MM.1S (cell line): ENCODE results near the gene CUL3.

Source experiments
- CTCF ChIP-seq: fragments of 300-600 bp; sonication (generic); IDR thresholded peaks from 2 replicates; pipeline ENCODE4 v1.5.1; 2016; ENCODE audit warnings: antibody characterized with exemption, low read length, mixed read lengths
- EZH2 ChIP-seq: fragments of 300-600 bp; sonication (generic); optimal IDR thresholded peaks from 2 replicates; pipeline ENCODE3; 2017; ENCODE audit warnings: low read depth, mild to moderate bottlenecking, antibody characterized with exemption, low read length, mixed read lengths
- EZH2phosphoT487 ChIP-seq: fragments of 300-600 bp; sonication (generic); IDR thresholded peaks from 2 replicates; pipeline ENCODE4 v1.6.1; 2018; ENCODE audit warnings: antibody characterized with exemption, low read length

GRCh38 chr2:224555823-224556366, 29.3 kb downstream of the CUL3 start:
- TF ChIP-seq CTCF, result no peak
- no peak for TF ChIP-seq EZH2
- TF ChIP-seq EZH2phosphoT487, result no peak
